HFFc6 (cell line): ENCODE measurements around the gene SNX14. TPM values are rescaled to one million over a fixed set of nuclear protein-coding genes. Genes with fewer than 3 reads are reported as not detected.
"Not testable (repeated sequence)": the region's sequence is repeated elsewhere in the genome, so short reads cannot be mapped to it uniquely, and the experiment has no call there.

Experiments
- DNase-seq: peaks from one replicate; pipeline ENCODE4 v3.0.0-alpha.2; 2018
- H3K27ac Mint-ChIP-seq: 2 replicates; pipeline ENCODE4 v1.8.0; 2020; ENCODE audit warnings: mild to moderate bottlenecking, mixed read lengths
- H3K27me3 Mint-ChIP-seq: 2 replicates; pipeline ENCODE4 v1.8.0; 2021; ENCODE audit warnings: mild to moderate bottlenecking, moderate library complexity, mixed read lengths; ENCODE audit not compliant: insufficient read depth
- H3K36me3 Mint-ChIP-seq: 2 replicates; pipeline ENCODE4 v1.8.0; 2021; ENCODE audit warnings: low read depth, mixed read lengths
- H3K4me1 Mint-ChIP-seq: 2 replicates; pipeline ENCODE4 v1.8.0; 2020; ENCODE audit warnings: low read depth, mixed read lengths
- H3K4me3 Mint-ChIP-seq: 2 replicates; pipeline ENCODE4 v1.8.0; 2020; ENCODE audit warnings: mild to moderate bottlenecking, moderate library complexity, mixed read lengths
- H3K9me3 Mint-ChIP-seq: 2 replicates; pipeline ENCODE4 v1.8.0; 2020; ENCODE audit warnings: mild to moderate bottlenecking, mixed read lengths
- CTCF ChIP-seq: fragments of 200-600 bp; sonication (generic); IDR thresholded peaks from 2 replicates; pipeline ENCODE4 v1.5.0; 2021; ENCODE audit warnings: antibody characterized with exemption, mild to moderate bottlenecking
- total RNA-seq, 6 experiments: library from RNA; stranded (reverse); fragmentation: NEBNext Ultra II Directional; extraction: Animal tissue kit (Norgen Biotek cat#: 25700); gene quantifications; 2 replicates in 1 of 6; 3 replicates in 5 of 6; pipeline ENCODE4 v1.2.3, GENCODE V29; 2021

The SNX14 gene
- total RNA-seq, 6 experiments from 2014 or later: 60.9 to 69.3 (median 65.3) TPM

- Mint-ChIP-seq H3K4me1 (no peaks in the 10 kb centered on the region), H3K9me3 (no peaks in the 10 kb centered on the region), H3K4me3 (no peak overlapping the region), H3K27me3 (no peaks in the 10 kb centered on the region), H3K36me3 (peaks cover 32% of the 10 kb centered on the region), H3K27ac (no peak overlapping the region)
- no peak for TF ChIP-seq CTCF
- DNase-seq: no peak
Observed at GRCh38 chr6:85552652-85553051, 41.0 kb downstream of the SNX14 start.

- Mint-ChIP-seq H3K27ac (no peak overlapping the region), H3K36me3 (peaks cover 39% of the 10 kb centered on the region), H3K9me3 (no peaks in the 10 kb centered on the region), H3K27me3 (no peaks in the 10 kb centered on the region), H3K4me3 (no peak overlapping the region), H3K4me1 (no peaks in the 10 kb centered on the region)
- DNase-seq: no peak
- TF ChIP-seq CTCF: no peak
Observed at GRCh38 chr6:85551264-85551663, 42.4 kb downstream of the SNX14 start.

GRCh38 chr6:85547719-85548118, 45.9 kb downstream of the SNX14 start:
- peaks cover 40% of the 10 kb centered on the region for H3K36me3 Mint-ChIP-seq
- H3K4me3 Mint-ChIP-seq: no peak overlapping the region
- TF ChIP-seq CTCF: no peak

GRCh38 chr6:85544776-85545175, 48.9 kb downstream of the SNX14 start:
- DNase-seq: peak; percentile 38
- no peak for TF ChIP-seq CTCF
- peaks cover 26% of the 10 kb centered on the region for H3K36me3 Mint-ChIP-seq
- peaks cover 16% of the 10 kb centered on the region for H3K4me1 Mint-ChIP-seq
- H3K4me3 Mint-ChIP-seq: no peak overlapping the region
- H3K27ac Mint-ChIP-seq: peak overlapping the region; percentile 69; the same call in 1 of the 2 replicates
- no peaks in the 10 kb centered on the region for H3K27me3 Mint-ChIP-seq
- no peaks in the 10 kb centered on the region for H3K9me3 Mint-ChIP-seq

More at GRCh38 chr6:85547719-85548118, 45.9 kb downstream of the SNX14 start:
- Mint-ChIP-seq H3K4me1 (peaks cover 16% of the 10 kb centered on the region), H3K9me3 (no peaks in the 10 kb centered on the region), H3K27ac (no peak overlapping the region), H3K27me3 (no peaks in the 10 kb centered on the region)
- DNase-seq: no peak

- peak overlapping the region; percentile 44; the same call in 1 of the 2 replicates for H3K27ac Mint-ChIP-seq
- H3K4me3 Mint-ChIP-seq: no peak overlapping the region
- peak; percentile 8 for DNase-seq
- peaks cover 7% of the 10 kb centered on the region for H3K4me1 Mint-ChIP-seq
- H3K9me3 Mint-ChIP-seq: no peaks in the 10 kb centered on the region
- H3K27me3 Mint-ChIP-seq: no peaks in the 10 kb centered on the region
- peak; percentile 92 for TF ChIP-seq CTCF
- peaks cover 5% of the 10 kb centered on the region for H3K36me3 Mint-ChIP-seq
Observed at GRCh38 chr6:85537055-85537494, 56.6 kb downstream of the SNX14 start.

GRCh38 chr6:85524281-85524680, 69.4 kb downstream of the SNX14 start:
- not testable (repeated sequence) for H3K4me3 Mint-ChIP-seq, H3K27ac Mint-ChIP-seq, H3K4me1 Mint-ChIP-seq, H3K9me3 Mint-ChIP-seq, H3K27me3 Mint-ChIP-seq, DNase-seq
- peaks cover 38% of the 10 kb centered on the region for H3K36me3 Mint-ChIP-seq
